SH-SY5Y (cell line): Measurements from ENCODE around the gene AUP1.

Source experiments
- GATA2 ChIP-seq: IDR thresholded peaks from 2 replicates; pipeline ENCODE4 v1.6.1; 2011; ENCODE audit warnings: mild to moderate bottlenecking, low read depth, low read length
- GATA3 ChIP-seq: IDR thresholded peaks from 2 replicates; pipeline ENCODE4 v1.6.1; 2011; ENCODE audit warnings: low read depth, mild to moderate bottlenecking, low read length, moderate library complexity

AUP1 gene

GRCh38 chr2:74564222-74564621 lies 34.7 kb upstream of the AUP1 start:
- TF ChIP-seq GATA2: no peak
- no peak for TF ChIP-seq GATA3

GRCh38 chr2:74562126-74562775 lies 32.7 kb upstream of the AUP1 start:
- TF ChIP-seq GATA2: no peak
- TF ChIP-seq GATA3: no peak

GRCh38 chr2:74560591-74560990 lies 31.1 kb upstream of the AUP1 start:
- no peak for TF ChIP-seq GATA2
- TF ChIP-seq GATA3: no peak

GRCh38 chr2:74559912-74560311 lies 30.4 kb upstream of the AUP1 start:
- TF ChIP-seq GATA2 (no peak), GATA3 (no peak)

- TF ChIP-seq GATA2 (no peak), GATA3 (no peak)
These were observed 29.1 kb upstream of the AUP1 start for GRCh38 chr2:74558284-74559230.

- no peak for TF ChIP-seq GATA2
- TF ChIP-seq GATA3: no peak
These were observed 27.4 kb upstream of the AUP1 start for GRCh38 chr2:74556831-74557370.

GRCh38 chr2:74556159-74556558 lies 26.7 kb upstream of the AUP1 start:
- TF ChIP-seq GATA3 (no peak), GATA2 (no peak)

GRCh38 chr2:74555610-74556103 lies 26.2 kb upstream of the AUP1 start:
- TF ChIP-seq GATA3 (no peak), GATA2 (no peak)

GRCh38 chr2:74554820-74555531 lies 25.5 kb upstream of the AUP1 start:
- TF ChIP-seq GATA2 (no peak), GATA3 (no peak)

- no peak for TF ChIP-seq GATA3
- TF ChIP-seq GATA2: no peak
These were observed 24.6 kb upstream of the AUP1 start, which contains the start of the genes DOK1 and LOXL3 for GRCh38 chr2:74553892-74554819. DOK1 (plus strand) TSS chr2:74554720; CDS start chr2:74554755, 35 bp downstream. LOXL3 (minus strand) TSS chr2:74553942; CDS start chr2:74552634, 1,308 bp downstream.

- TF ChIP-seq GATA2 (no peak), GATA3 (no peak)
These were observed 23.7 kb upstream of the AUP1 start for GRCh38 chr2:74552914-74553811.
